CD14-positive monocyte (primary cell): ENCODE measurements around the gene SDK1. TPM values are rescaled to one million over a fixed set of nuclear protein-coding genes. Genes with fewer than 3 reads are reported as not detected.

Experiments used
- DNase-seq, 3 donors: peaks; one replicate each; pipeline ENCODE4 v3.0.0-alpha.2; 2011 to 2022
- H2AFZ ChIP-seq: 2 replicates; pipeline ENCODE4 v1.6.0; 2012; ENCODE audit warnings: mild to moderate bottlenecking, low read depth, low read length, inconsistent platforms; ENCODE audit not compliant: insufficient read depth, poor library complexity, severe bottlenecking
- H3K27ac ChIP-seq, 2 donors: 1 replicate in 1 of 2; 2 replicates in 1 of 2; pipeline ENCODE4 v1.5.1; 2012 to 2013; ENCODE audit warnings: low read length in 2 of 2, control low read depth in 1 of 2, inconsistent platforms in 1 of 2, low read depth in 1 of 2, mild to moderate bottlenecking in 1 of 2
- H3K27me3 ChIP-seq, 2 donors: one replicate each; pipeline versions ENCODE4 v1.6.0 to v1.6.1; 2011 to 2013; ENCODE audit warnings: low read length in 2 of 2; ENCODE audit not compliant: control insufficient read depth in 2 of 2, insufficient read depth in 2 of 2
- H3K36me3 ChIP-seq, 2 donors: replicated peaks in 1 of 2; 1 replicate in 1 of 2; 2 replicates in 1 of 2; pipeline versions ENCODE4 v1.5.1 to v1.6.1; 2012 to 2013; ENCODE audit warnings: low read length in 2 of 2, control low read depth in 1 of 2, inconsistent platforms in 1 of 2, mild to moderate bottlenecking in 1 of 2; ENCODE audit not compliant: insufficient read depth in 2 of 2, control insufficient read depth in 1 of 2
- H3K4me1 ChIP-seq, 2 donors: 1 replicate in 1 of 2; 2 replicates in 1 of 2; pipeline versions ENCODE4 v1.5.1 to v1.6.1; 2012 to 2013; ENCODE audit warnings: low read length in 2 of 2, control low read depth in 1 of 2, inconsistent platforms in 1 of 2, mild to moderate bottlenecking in 1 of 2, moderate library complexity in 1 of 2; ENCODE audit not compliant: insufficient read depth in 2 of 2, control insufficient read depth in 1 of 2
- H3K4me2 ChIP-seq: replicated peaks from 2 replicates; pipeline ENCODE3; 2012; ENCODE audit warnings: low read length, moderate library complexity, mild to moderate bottlenecking; ENCODE audit not compliant: poor library complexity, severe bottlenecking; ENCODE audit errors: extremely low read depth
- H3K4me3 ChIP-seq, 3 experiments: fragments of 200-600 bp in 1 of 3; sonication (generic) in 1 of 3; replicated peaks in 1 of 3; 1 replicate in 2 of 3; 2 replicates in 1 of 3; pipeline ENCODE4 v1.5.1; 2011 to 2013; ENCODE audit warnings: low read length in 3 of 3, mild to moderate bottlenecking in 3 of 3, control low read depth in 2 of 3, low read depth in 2 of 3, inconsistent platforms in 1 of 3, moderate library complexity in 1 of 3
- H3K79me2 ChIP-seq: 2 replicates; pipeline ENCODE4 v1.6.0; 2012; ENCODE audit warnings: mild to moderate bottlenecking, control low read depth, inconsistent platforms, low read length, moderate library complexity; ENCODE audit not compliant: insufficient read depth
- H3K9ac ChIP-seq: 2 replicates; pipeline ENCODE4 v1.6.0; 2017; ENCODE audit warnings: low read length, mild to moderate bottlenecking; ENCODE audit not compliant: insufficient read depth, poor library complexity, severe bottlenecking
- H3K9me3 ChIP-seq, 2 donors: replicated peaks in 1 of 2; 1 replicate in 1 of 2; 2 replicates in 1 of 2; pipeline versions ENCODE4 v1.5.1 to v1.6.1; 2012 to 2013; ENCODE audit warnings: low read length in 2 of 2, control low read depth in 1 of 2; ENCODE audit not compliant: control insufficient read depth in 1 of 2, insufficient read depth in 1 of 2
- H4K20me1 ChIP-seq: 2 replicates; pipeline ENCODE4 v1.6.0; 2012; ENCODE audit warnings: mild to moderate bottlenecking, low read length, control low read depth, moderate library complexity; ENCODE audit not compliant: insufficient read depth
- H3K27ac Mint-ChIP-seq, 7 donors: one replicate each; pipeline ENCODE4 v1.8.0; 2020; ENCODE audit warnings: mild to moderate bottlenecking in 7 of 7, mixed read lengths in 7 of 7, moderate library complexity in 6 of 7, inconsistent platforms in 2 of 7
- H3K27me3 Mint-ChIP-seq, 3 donors: one replicate each; pipeline ENCODE4 v1.8.0; 2021 to 2022; ENCODE audit warnings: low read depth in 3 of 3, mild to moderate bottlenecking in 3 of 3, mixed read lengths in 3 of 3, moderate library complexity in 3 of 3, inconsistent platforms in 1 of 3
- H3K36me3 Mint-ChIP-seq, 2 donors: one replicate each; pipeline ENCODE4 v1.8.0; 2020; ENCODE audit warnings: mixed read lengths in 2 of 2, inconsistent platforms in 1 of 2, mild to moderate bottlenecking in 1 of 2
- H3K4me1 Mint-ChIP-seq: one replicate; pipeline ENCODE4 v1.8.0; 2020; ENCODE audit warnings: mild to moderate bottlenecking, mixed read lengths
- H3K4me3 Mint-ChIP-seq, 2 donors: one replicate each; pipeline ENCODE4 v1.8.0; 2020; ENCODE audit warnings: mild to moderate bottlenecking in 2 of 2, mixed read lengths in 2 of 2, moderate library complexity in 1 of 2
- H3K9me3 Mint-ChIP-seq, 7 donors: one replicate each; pipeline ENCODE4 v1.8.0; 2020 to 2022; ENCODE audit warnings: mixed read lengths in 7 of 7, mild to moderate bottlenecking in 6 of 7, moderate library complexity in 6 of 7, inconsistent platforms in 2 of 7
- CTCF ChIP-seq: fragments of 200-600 bp; IDR thresholded peaks from one replicate; pipeline ENCODE4 v1.8.0; 2022; ENCODE audit warnings: antibody characterized with exemption, mild to moderate bottlenecking
- WGBS: methylation state at CpG from one replicate; pipeline ENCODE4 v1.1.5; 2013; ENCODE audit warnings: missing lambda C conversion rate; ENCODE audit not compliant: insufficient coverage; 5-methylcytosine and 5-hydroxymethylcytosine counted together
- intact Hi-C, 2 donors: fragments of 100-400 bp; cut with micrococcal nuclease; formaldehyde crosslinking; loops; one replicate each; pipeline versions ENCODE4 v1.15.0 to v1.15.1; 2023
- polyA plus RNA-seq, 3 donors: library from polyadenylated mRNA; depleted of rRNA in 1 of 3; unstranded in 2 of 3; stranded (reverse) in 1 of 3; fragments of 300-500 nt in 2 of 3; fragments of >200 nt in 1 of 3; fragmentation: Illumina TruSeq in 2 of 3; gene quantifications; 1 replicate in 2 of 3; 2 replicates in 1 of 3; pipeline ENCODE4 v1.2.3, GENCODE V29; 2012 to 2021

Gene SDK1
- polyA plus RNA-seq, 3 donors: 0.01 TPM; not detected in 2

GRCh38 chr7:3289996-3290395 is 11.1 kb upstream of the SDK1 start:
- Histone ChIP-seq H2AFZ (no peak overlapping the region), H3K4me3 (no peak overlapping the region), H3K4me2 (no peak overlapping the region), H3K27me3 (no peaks in the 10 kb centered on the region), H3K9ac (no peak overlapping the region), H3K79me2 (no peaks in the 10 kb centered on the region), H4K20me1 (no peaks in the 10 kb centered on the region), H3K27ac (no peak overlapping the region), H3K4me1 (no peaks in the 10 kb centered on the region), H3K9me3 (peaks cover 0 to 3% of the 10 kb centered on the region in 2 donors), H3K36me3 (no peaks in the 10 kb centered on the region)
- DNase-seq: no peak
- 80% methylated on average over 1 of the region's 2 CpGs for WGBS
- no peak for TF ChIP-seq CTCF
- Mint-ChIP-seq H3K27ac (no peak overlapping the region), H3K4me3 (no peak overlapping the region), H3K27me3 (peaks cover 2 to 9% (median 8%) of the 10 kb centered on the region in 3 donors), H3K9me3 (peaks cover 3 to 12% (median 7%) of the 10 kb centered on the region in 7 donors), H3K4me1 (no peaks in the 10 kb centered on the region), H3K36me3 (no peaks in the 10 kb centered on the region)
- intact Hi-C loops: loop anchor here in 1 of 2 donors (10.0 kb wide), 1 partner anchor 415 kb away; no protein-coding TSS in a partner anchor

GRCh38 chr7:3292694-3293093 is 8.4 kb upstream of the SDK1 start:
- Mint-ChIP-seq H3K27ac (no peak overlapping the region), H3K4me1 (no peaks in the 10 kb centered on the region)
- H3K36me3 ChIP-seq: no peaks in the 10 kb centered on the region

More at GRCh38 chr7:3292694-3293093, 8.4 kb upstream of the SDK1 start:
- WGBS: 77% methylated on average over 6 of the region's 7 CpGs
- Histone ChIP-seq H3K27ac (no peak overlapping the region), H2AFZ (no peak overlapping the region), H3K9me3 (peaks cover 0 to 10% of the 10 kb centered on the region in 2 donors), H3K4me3 (no peak overlapping the region), H3K79me2 (no peaks in the 10 kb centered on the region), H3K27me3 (no peaks in the 10 kb centered on the region), H3K4me2 (no peak overlapping the region), H4K20me1 (no peaks in the 10 kb centered on the region), H3K9ac (no peak overlapping the region), H3K4me1 (no peaks in the 10 kb centered on the region)
- Mint-ChIP-seq H3K4me3 (no peak overlapping the region), H3K9me3 (peaks cover 6 to 13% (median 10%) of the 10 kb centered on the region in 7 donors), H3K36me3 (no peaks in the 10 kb centered on the region), H3K27me3 (peaks cover 9 to 16% (median 13%) of the 10 kb centered on the region in 3 donors)
- DNase-seq: no peak
- intact Hi-C loops: loop anchor here in 1 of 2 donors (10.0 kb wide), 1 partner anchor 418 kb away; no protein-coding TSS in a partner anchor
- no peak for TF ChIP-seq CTCF
